NCI-H1694 (cell line): ENCODE measurements around the gene KCNA1.
A peak's percentile ranks its signal among the peaks of the same experiment; 100 is the strongest.

ENCODE experiments used
- DNase-seq: peaks from one replicate; lab custom pipeline; 2025; lab: John Stamatoyannopoulos, UW

The KCNA1 gene

GRCh38 chr12:4911316-4911994 lies 1.8 kb downstream of the KCNA1 start:
- no peak for DNase-seq

- DNase-seq = no peak
Observed at GRCh38 chr12:4914720-4915119, 5.0 kb downstream of the KCNA1 start.

- no peak for DNase-seq
Observed at GRCh38 chr12:4915752-4916151, 6.0 kb downstream of the KCNA1 start.

GRCh38 chr12:4918950-4919660 lies 9.4 kb downstream of the KCNA1 start:
- no peak for DNase-seq

- DNase-seq = no peak
Observed at GRCh38 chr12:4932576-4932975, 22.9 kb downstream of the KCNA1 start.

- no peak for DNase-seq
Observed at GRCh38 chr12:4933411-4933810, 23.7 kb downstream of the KCNA1 start.

GRCh38 chr12:4934407-4935035 lies 24.8 kb downstream of the KCNA1 start:
- peak; percentile 4 for DNase-seq

- DNase-seq = no peak
Observed at GRCh38 chr12:4938900-4939299, 29.2 kb downstream of the KCNA1 start.

- DNase-seq = no peak
Observed at GRCh38 chr12:4939418-4940023, 29.8 kb downstream of the KCNA1 start.

- DNase-seq = no peak
Observed at GRCh38 chr12:4943067-4943937, 33.6 kb downstream of the KCNA1 start.

GRCh38 chr12:4943938-4944284 lies 34.2 kb downstream of the KCNA1 start:
- no peak for DNase-seq

- no peak for DNase-seq
Observed at GRCh38 chr12:4947253-4947652, 37.5 kb downstream of the KCNA1 start.

GRCh38 chr12:4951083-4951482 lies 41.4 kb downstream of the KCNA1 start:
- no peak for DNase-seq

- DNase-seq = no peak
Observed at GRCh38 chr12:4951601-4952000, 41.9 kb downstream of the KCNA1 start.

GRCh38 chr12:4954621-4955354 lies 45.1 kb downstream of the KCNA1 start:
- DNase-seq = no peak

GRCh38 chr12:4956054-4956453 lies 46.3 kb downstream of the KCNA1 start:
- DNase-seq = no peak

- DNase-seq = no peak
Observed at GRCh38 chr12:4956968-4957367, 47.3 kb downstream of the KCNA1 start.

GRCh38 chr12:4957761-4958160 lies 48.1 kb downstream of the KCNA1 start:
- peak; percentile 37 for DNase-seq

GRCh38 chr12:4958697-4959375 lies 49.1 kb downstream of the KCNA1 start:
- DNase-seq = no peak

GRCh38 chr12:4959381-4959780 lies 49.7 kb downstream of the KCNA1 start:
- DNase-seq = no peak

- no peak for DNase-seq
Observed at GRCh38 chr12:4960030-4960429, 50.3 kb downstream of the KCNA1 start.
